ENCODE results near the gene TRMT2B.
A peak's percentile ranks its signal among the peaks of the same experiment; 100 is the strongest.
"Not testable (repeated sequence)": the region's sequence is repeated elsewhere in the genome, so short reads cannot be mapped to it uniquely, and the experiment has no call there.

The TRMT2B gene

DNA sequence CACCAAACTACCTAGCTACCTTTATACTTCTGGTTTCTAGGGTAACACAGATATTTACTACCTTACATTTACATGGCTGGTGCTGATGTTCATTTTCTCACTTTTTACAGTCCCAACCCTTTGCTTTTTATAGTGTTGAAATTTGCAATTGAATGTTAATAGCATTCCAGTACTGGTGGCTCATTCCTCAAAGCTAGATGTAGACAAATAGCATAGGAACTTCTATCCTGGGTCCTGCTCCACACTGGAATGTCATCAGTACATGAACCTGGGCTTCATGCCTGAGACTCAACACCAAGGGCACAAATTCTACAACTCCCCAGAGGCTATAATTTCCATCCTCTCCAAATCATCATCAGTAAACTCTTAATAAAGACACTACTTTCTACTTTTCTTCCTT, 10.3 kb upstream of the TRMT2B start:
- Histone ChIP-seq H3K27ac (ENCODE audit: low read depth, low read length) (no peak overlapping the region), H3K27me3 (ENCODE audit: control insufficient read depth in 1 of 2, insufficient read depth in 2 of 2, low read length in 2 of 2) (no peaks in the 10 kb centered on the region), H3K4me1 (ENCODE audit: control insufficient read depth in 1 of 2, insufficient read depth in 2 of 2, low read length in 2 of 2) (no peaks in the 10 kb centered on the region), H3K36me3 (ENCODE audit: control insufficient read depth in 1 of 2, insufficient read depth in 2 of 2, low read length in 2 of 2) (no peaks in the 10 kb centered on the region), H3K9ac (ENCODE audit: low read depth in 1 of 2, low read length in 2 of 2) (no peak overlapping the region), H3K9me3 (ENCODE audit: control insufficient read depth in 1 of 2, low read length in 2 of 2) (no peaks in the 10 kb centered on the region), H3K4me3 (ENCODE audit: low read depth in 1 of 2, low read length in 2 of 2) (no peak overlapping the region)

DNA sequence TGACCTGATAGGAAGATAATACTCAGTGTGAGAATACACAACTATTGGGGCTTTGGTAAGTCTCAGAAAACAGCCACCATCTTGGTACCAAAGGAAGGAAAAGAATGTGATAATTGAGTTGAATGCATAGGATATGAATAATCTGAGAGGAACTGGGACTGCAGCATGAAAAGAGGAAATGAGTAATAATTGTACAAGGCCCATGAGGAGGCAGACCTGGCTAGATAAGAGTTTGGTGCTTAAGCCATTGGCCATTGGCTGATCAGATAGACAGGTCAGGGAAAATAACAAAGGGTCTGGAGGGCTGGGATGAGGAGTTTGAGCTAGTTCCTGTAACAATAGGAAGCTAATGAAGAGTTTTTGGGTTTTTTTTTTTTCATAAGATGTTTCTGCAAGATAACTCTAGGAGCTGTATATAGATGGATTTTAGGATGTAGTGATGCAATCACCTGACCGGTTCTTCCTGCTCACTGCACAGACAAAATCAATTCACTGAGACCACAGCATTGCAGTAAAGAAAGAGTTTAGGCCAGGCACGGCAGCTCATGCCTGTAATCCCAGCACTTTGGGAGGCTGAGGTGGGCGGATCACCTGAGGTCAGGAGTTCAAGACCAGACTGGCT, 5.3 kb upstream of the TRMT2B start:
- no peaks in the 10 kb centered on the region for H3K9me3 ChIP-seq (ENCODE audit: control insufficient read depth in 1 of 2, low read length in 2 of 2)
- no peaks in the 10 kb centered on the region for H3K4me1 ChIP-seq (ENCODE audit: control insufficient read depth in 1 of 2, insufficient read depth in 2 of 2, low read length in 2 of 2)
- H3K4me3 ChIP-seq (ENCODE audit: low read depth in 1 of 2, low read length in 2 of 2): no peak overlapping the region
- no peak overlapping the region for H3K9ac ChIP-seq (ENCODE audit: low read depth in 1 of 2, low read length in 2 of 2)
- H3K27ac ChIP-seq (ENCODE audit: low read depth, low read length): no peak overlapping the region
- H3K27me3 ChIP-seq (ENCODE audit: control insufficient read depth in 1 of 2, insufficient read depth in 2 of 2, low read length in 2 of 2): no peaks in the 10 kb centered on the region
- H3K36me3 ChIP-seq (ENCODE audit: control insufficient read depth in 1 of 2, insufficient read depth in 2 of 2, low read length in 2 of 2): no peaks in the 10 kb centered on the region

DNA sequence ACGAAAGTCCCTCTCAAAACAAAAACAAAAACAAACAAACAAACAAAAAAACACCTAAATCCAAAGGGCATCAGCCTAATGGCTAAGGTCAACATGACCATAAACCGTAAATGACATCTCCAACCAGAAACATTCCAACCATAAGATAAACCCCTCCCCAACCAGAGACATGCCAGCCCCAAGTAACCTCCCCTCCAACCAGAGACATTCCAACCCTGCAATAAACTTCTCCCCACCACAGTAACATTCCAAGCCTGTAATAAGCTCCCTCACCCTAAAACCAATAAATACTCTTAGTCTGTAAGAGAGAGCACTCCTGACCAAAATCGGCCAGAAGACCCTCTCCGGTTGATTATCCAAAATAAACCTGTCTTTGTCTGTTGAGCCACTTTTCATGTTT, 4.6 kb upstream of the TRMT2B start:
- H3K36me3 ChIP-seq (ENCODE audit: control insufficient read depth in 1 of 2, insufficient read depth in 2 of 2, low read length in 2 of 2); H3K9me3 ChIP-seq (ENCODE audit: control insufficient read depth in 1 of 2, low read length in 2 of 2); H3K27ac ChIP-seq (ENCODE audit: low read depth, low read length); H3K4me3 ChIP-seq (ENCODE audit: low read depth in 1 of 2, low read length in 2 of 2); H3K4me1 ChIP-seq (ENCODE audit: control insufficient read depth in 1 of 2, insufficient read depth in 2 of 2, low read length in 2 of 2); H3K9ac ChIP-seq (ENCODE audit: low read depth in 1 of 2, low read length in 2 of 2); H3K27me3 ChIP-seq (ENCODE audit: control insufficient read depth in 1 of 2, insufficient read depth in 2 of 2, low read length in 2 of 2): not testable (repeated sequence)

DNA sequence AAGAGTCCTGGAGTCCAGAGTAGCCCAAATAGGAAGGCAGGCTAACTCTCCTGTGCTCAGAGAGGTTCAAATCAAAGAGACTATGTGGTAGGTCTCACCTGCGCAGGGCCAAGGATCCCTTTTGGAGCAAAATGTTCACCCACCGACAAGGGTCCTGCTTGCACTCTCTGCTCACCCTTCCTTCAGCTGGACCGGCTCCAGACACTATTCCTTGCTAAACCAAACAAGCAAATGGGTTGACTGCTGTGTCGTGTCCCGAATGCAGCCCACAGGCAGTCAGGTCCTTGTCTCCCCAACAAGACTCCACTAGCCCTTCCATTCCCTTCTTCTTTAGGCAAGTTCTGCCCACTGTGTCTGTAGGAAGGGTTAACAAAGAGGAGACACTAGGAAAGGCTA, 760 bp downstream of the TRMT2B start:
- no peaks in the 10 kb centered on the region for H3K36me3 ChIP-seq (ENCODE audit: control insufficient read depth in 1 of 2, insufficient read depth in 2 of 2, low read length in 2 of 2)
- H3K27ac ChIP-seq (ENCODE audit: low read depth, low read length): peak overlapping the region; percentile 86
- peak overlapping the region; percentile 83 to 84 for H3K4me3 ChIP-seq (ENCODE audit: low read depth in 1 of 2, low read length in 2 of 2)
- H3K9ac ChIP-seq (ENCODE audit: low read depth in 1 of 2, low read length in 2 of 2): peak overlapping the region; percentile 70 to 79
- H3K9me3 ChIP-seq (ENCODE audit: control insufficient read depth in 1 of 2, low read length in 2 of 2): no peaks in the 10 kb centered on the region
- no peaks in the 10 kb centered on the region for H3K4me1 ChIP-seq (ENCODE audit: control insufficient read depth in 1 of 2, insufficient read depth in 2 of 2, low read length in 2 of 2)
- no peaks in the 10 kb centered on the region for H3K27me3 ChIP-seq (ENCODE audit: control insufficient read depth in 1 of 2, insufficient read depth in 2 of 2, low read length in 2 of 2)

DNA sequence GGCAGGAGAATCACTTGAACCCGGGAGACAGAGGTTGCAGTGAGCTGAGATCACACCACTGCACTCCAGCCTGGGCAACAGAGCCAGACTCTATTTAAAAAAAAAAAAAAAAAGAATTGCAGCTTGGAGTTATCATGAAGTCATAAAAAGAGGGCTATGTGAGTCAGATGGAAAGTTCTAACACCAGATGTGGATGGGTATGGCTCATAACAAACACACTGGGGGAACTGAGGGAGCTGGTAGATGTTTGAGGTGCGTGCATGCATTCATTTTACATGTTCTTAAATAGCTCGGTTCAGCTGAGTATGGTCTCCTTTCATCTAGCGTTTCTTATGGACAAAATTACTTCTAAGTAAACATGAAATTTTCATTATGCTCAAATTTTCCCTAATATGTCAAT, 11.7 kb downstream of the TRMT2B start:
- Histone ChIP-seq H3K27ac (ENCODE audit: low read depth, low read length) (no peak overlapping the region), H3K27me3 (ENCODE audit: control insufficient read depth in 1 of 2, insufficient read depth in 2 of 2, low read length in 2 of 2) (no peaks in the 10 kb centered on the region), H3K36me3 (ENCODE audit: control insufficient read depth in 1 of 2, insufficient read depth in 2 of 2, low read length in 2 of 2) (peaks cover 9 to 34% of the 10 kb centered on the region in 2 donors), H3K4me1 (ENCODE audit: control insufficient read depth in 1 of 2, insufficient read depth in 2 of 2, low read length in 2 of 2) (no peaks in the 10 kb centered on the region), H3K4me3 (ENCODE audit: low read depth in 1 of 2, low read length in 2 of 2) (no peak overlapping the region), H3K9ac (ENCODE audit: low read depth in 1 of 2, low read length in 2 of 2) (no peak overlapping the region), H3K9me3 (ENCODE audit: control insufficient read depth in 1 of 2, low read length in 2 of 2) (no peaks in the 10 kb centered on the region)

DNA sequence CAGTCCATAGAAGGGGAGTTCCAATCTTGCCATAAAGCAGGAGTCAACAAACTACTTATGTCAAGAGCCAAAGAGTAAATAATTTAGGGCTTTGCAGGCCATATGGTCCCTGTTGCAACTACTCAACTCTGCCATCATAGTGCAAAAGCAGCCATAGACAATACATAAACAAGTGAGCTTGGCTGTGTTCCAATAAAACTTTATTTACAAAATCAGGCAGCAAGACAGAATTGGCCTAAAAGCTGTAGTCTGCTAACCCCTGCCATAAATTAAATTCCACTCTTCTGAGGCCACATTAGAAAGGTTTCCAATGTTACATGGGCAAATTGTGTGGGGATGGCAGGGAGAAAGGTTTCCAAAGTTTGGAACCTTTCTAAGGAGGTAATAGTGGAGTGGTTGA, 14.7 kb downstream of the TRMT2B start:
- Histone ChIP-seq H3K4me3 (ENCODE audit: low read depth in 1 of 2, low read length in 2 of 2) (no peak overlapping the region), H3K27ac (ENCODE audit: low read depth, low read length) (no peak overlapping the region), H3K27me3 (ENCODE audit: control insufficient read depth in 1 of 2, insufficient read depth in 2 of 2, low read length in 2 of 2) (no peaks in the 10 kb centered on the region), H3K4me1 (ENCODE audit: control insufficient read depth in 1 of 2, insufficient read depth in 2 of 2, low read length in 2 of 2) (no peaks in the 10 kb centered on the region), H3K36me3 (ENCODE audit: control insufficient read depth in 1 of 2, insufficient read depth in 2 of 2, low read length in 2 of 2) (peaks cover 8 to 36% of the 10 kb centered on the region in 2 donors), H3K9me3 (ENCODE audit: control insufficient read depth in 1 of 2, low read length in 2 of 2) (no peaks in the 10 kb centered on the region), H3K9ac (ENCODE audit: low read depth in 1 of 2, low read length in 2 of 2) (no peak overlapping the region)

DNA sequence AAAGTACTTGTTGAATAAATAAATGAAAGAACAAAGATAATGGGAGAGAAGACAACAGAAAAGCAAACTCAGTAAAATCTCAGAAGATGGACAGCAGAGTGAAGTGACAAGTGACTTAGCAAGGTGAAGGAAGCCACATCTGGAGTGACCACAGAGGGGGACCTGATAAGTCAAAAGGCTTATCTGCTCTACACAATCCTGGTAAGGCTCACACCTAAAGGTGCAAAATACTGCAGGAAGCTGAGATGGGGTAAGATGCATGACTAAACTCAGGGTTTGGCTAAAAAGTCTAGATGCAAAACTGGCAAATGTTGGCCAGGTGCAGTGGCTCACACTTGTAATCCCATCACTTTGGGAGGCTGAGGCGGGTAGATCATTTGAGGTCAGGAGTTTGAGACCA, 22.2 kb downstream of the TRMT2B start:
- Histone ChIP-seq H3K4me1 (ENCODE audit: control insufficient read depth in 1 of 2, insufficient read depth in 2 of 2, low read length in 2 of 2) (no peaks in the 10 kb centered on the region), H3K27ac (ENCODE audit: low read depth, low read length) (no peak overlapping the region), H3K9ac (ENCODE audit: low read depth in 1 of 2, low read length in 2 of 2) (no peak overlapping the region), H3K9me3 (ENCODE audit: control insufficient read depth in 1 of 2, low read length in 2 of 2) (no peaks in the 10 kb centered on the region), H3K27me3 (ENCODE audit: control insufficient read depth in 1 of 2, insufficient read depth in 2 of 2, low read length in 2 of 2) (no peaks in the 10 kb centered on the region), H3K36me3 (ENCODE audit: control insufficient read depth in 1 of 2, insufficient read depth in 2 of 2, low read length in 2 of 2) (peaks cover 0 to 12% of the 10 kb centered on the region in 2 donors), H3K4me3 (ENCODE audit: low read depth in 1 of 2, low read length in 2 of 2) (no peak overlapping the region)

DNA sequence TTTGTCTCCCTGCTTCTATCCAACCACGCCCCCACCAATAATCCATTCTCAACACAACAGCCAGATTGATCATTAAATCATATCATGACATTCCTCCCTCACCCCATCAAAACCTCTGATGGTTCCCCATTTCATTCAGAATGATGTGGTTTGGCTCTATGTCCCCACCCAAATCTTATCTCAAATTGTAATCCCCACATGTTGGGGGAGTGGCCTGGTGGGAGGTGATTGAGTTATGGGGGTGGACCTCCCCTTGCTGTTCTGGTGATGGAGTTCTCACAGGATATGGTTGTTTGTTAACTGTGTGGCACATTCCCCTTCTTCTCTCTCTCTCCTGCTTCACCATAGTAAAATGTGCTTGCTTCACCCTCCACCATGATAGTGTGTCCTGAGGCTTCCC, 23.3 kb downstream of the TRMT2B start:
- Histone ChIP-seq H3K4me1 (ENCODE audit: control insufficient read depth in 1 of 2, insufficient read depth in 2 of 2, low read length in 2 of 2) (no peaks in the 10 kb centered on the region), H3K9ac (ENCODE audit: low read depth in 1 of 2, low read length in 2 of 2) (no peak overlapping the region), H3K4me3 (ENCODE audit: low read depth in 1 of 2, low read length in 2 of 2) (no peak overlapping the region), H3K27ac (ENCODE audit: low read depth, low read length) (no peak overlapping the region), H3K27me3 (ENCODE audit: control insufficient read depth in 1 of 2, insufficient read depth in 2 of 2, low read length in 2 of 2) (no peaks in the 10 kb centered on the region), H3K9me3 (ENCODE audit: control insufficient read depth in 1 of 2, low read length in 2 of 2) (no peaks in the 10 kb centered on the region), H3K36me3 (ENCODE audit: control insufficient read depth in 1 of 2, insufficient read depth in 2 of 2, low read length in 2 of 2) (peaks cover 0 to 12% of the 10 kb centered on the region in 2 donors)

DNA sequence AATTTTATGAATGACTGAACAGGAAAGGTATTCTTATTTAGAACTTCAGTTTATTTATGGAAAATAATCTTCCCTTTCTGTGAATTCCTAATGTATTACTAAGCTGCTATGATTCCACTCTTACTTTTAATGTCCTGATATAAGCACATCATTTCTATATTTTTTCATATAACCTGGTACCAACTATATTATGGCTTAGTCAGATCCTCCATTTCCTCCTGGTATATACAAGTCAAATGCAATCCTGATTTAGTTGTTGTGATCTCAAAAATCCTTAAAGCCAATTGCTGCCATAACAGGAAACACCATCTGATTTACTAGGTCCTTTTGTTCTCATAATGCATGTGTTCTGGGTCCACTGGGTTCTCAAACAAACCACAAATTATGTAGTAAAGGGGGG, 26.8 kb downstream of the TRMT2B start:
- Histone ChIP-seq H3K9me3 (ENCODE audit: control insufficient read depth in 1 of 2, low read length in 2 of 2) (no peaks in the 10 kb centered on the region), H3K36me3 (ENCODE audit: control insufficient read depth in 1 of 2, insufficient read depth in 2 of 2, low read length in 2 of 2) (peaks cover 9 to 30% of the 10 kb centered on the region in 2 donors), H3K27me3 (ENCODE audit: control insufficient read depth in 1 of 2, insufficient read depth in 2 of 2, low read length in 2 of 2) (no peaks in the 10 kb centered on the region), H3K4me1 (ENCODE audit: control insufficient read depth in 1 of 2, insufficient read depth in 2 of 2, low read length in 2 of 2) (no peaks in the 10 kb centered on the region), H3K9ac (ENCODE audit: low read depth in 1 of 2, low read length in 2 of 2) (no peak overlapping the region), H3K27ac (ENCODE audit: low read depth, low read length) (no peak overlapping the region), H3K4me3 (ENCODE audit: low read depth in 1 of 2, low read length in 2 of 2) (no peak overlapping the region)

DNA sequence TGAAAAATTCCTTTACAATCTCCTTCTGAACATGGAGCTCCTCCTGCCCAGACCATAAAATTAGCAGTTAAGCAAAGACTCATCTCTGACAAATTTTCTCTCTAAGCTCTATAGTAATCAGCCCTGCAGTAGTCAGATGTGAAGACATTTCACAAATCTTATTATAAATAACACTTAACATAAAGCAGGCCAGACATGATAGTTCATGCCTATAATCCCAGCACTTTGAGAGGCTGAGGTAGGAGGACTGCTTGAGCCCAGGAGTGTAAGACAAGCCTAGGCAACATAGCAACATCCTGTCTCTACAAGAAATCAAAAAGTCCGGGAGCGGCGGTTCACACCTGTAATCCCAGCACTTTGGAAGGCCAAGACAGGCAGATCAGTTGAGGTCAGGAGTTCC, 29.9 kb downstream of the TRMT2B start:
- Histone ChIP-seq H3K9me3 (ENCODE audit: control insufficient read depth in 1 of 2, low read length in 2 of 2) (no peaks in the 10 kb centered on the region), H3K4me1 (ENCODE audit: control insufficient read depth in 1 of 2, insufficient read depth in 2 of 2, low read length in 2 of 2) (no peaks in the 10 kb centered on the region), H3K27ac (ENCODE audit: low read depth, low read length) (no peak overlapping the region), H3K36me3 (ENCODE audit: control insufficient read depth in 1 of 2, insufficient read depth in 2 of 2, low read length in 2 of 2) (peaks cover 18 to 40% of the 10 kb centered on the region in 2 donors), H3K4me3 (ENCODE audit: low read depth in 1 of 2, low read length in 2 of 2) (no peak overlapping the region), H3K9ac (ENCODE audit: low read depth in 1 of 2, low read length in 2 of 2) (no peak overlapping the region), H3K27me3 (ENCODE audit: control insufficient read depth in 1 of 2, insufficient read depth in 2 of 2, low read length in 2 of 2) (no peaks in the 10 kb centered on the region)

DNA sequence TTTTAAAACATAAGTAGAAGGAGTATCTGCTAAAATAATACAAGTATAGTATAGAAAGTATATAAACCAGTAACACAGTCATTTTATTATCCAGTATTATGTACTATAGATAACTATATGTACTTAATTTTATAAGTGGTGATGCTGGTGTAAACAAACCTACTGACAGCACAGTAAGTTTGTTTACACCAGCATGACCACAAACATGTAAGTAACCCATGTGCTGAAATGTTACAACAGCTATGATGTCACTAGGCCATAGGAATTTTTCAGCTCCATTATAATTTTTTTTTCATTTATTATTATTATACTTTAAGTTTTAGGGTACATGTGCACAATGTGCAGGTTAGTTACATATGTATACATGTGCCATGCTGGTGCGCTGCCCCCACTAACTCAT, 39.9 kb downstream of the TRMT2B start:
- not testable (repeated sequence) for H3K4me1 ChIP-seq (ENCODE audit: control insufficient read depth in 1 of 2, insufficient read depth in 2 of 2, low read length in 2 of 2); H3K27ac ChIP-seq (ENCODE audit: low read depth, low read length); H3K9ac ChIP-seq (ENCODE audit: low read depth in 1 of 2, low read length in 2 of 2); H3K4me3 ChIP-seq (ENCODE audit: low read depth in 1 of 2, low read length in 2 of 2); H3K27me3 ChIP-seq (ENCODE audit: control insufficient read depth in 1 of 2, insufficient read depth in 2 of 2, low read length in 2 of 2); H3K9me3 ChIP-seq (ENCODE audit: control insufficient read depth in 1 of 2, low read length in 2 of 2)
- peaks cover 7 to 13% of the 10 kb centered on the region in 2 donors for H3K36me3 ChIP-seq (ENCODE audit: control insufficient read depth in 1 of 2, insufficient read depth in 2 of 2, low read length in 2 of 2)
